ENCODE data around the gene SLC7A4.

GRCh38 chr22:21043860-21044535 is 11.6 kb upstream of the SLC7A4 start:
- TF ChIP-seq EZH2 (IDR thresholded peaks at IDR 0.05) (no peak), CTCF (IDR thresholded peaks at IDR 0.05 in 2 of 3, conservative IDR thresholded peaks at IDR 0.05 in 1 of 3; ENCODE audit: borderline replicate concordance in 1 of 3, insufficient read depth in 1 of 3, low read depth in 2 of 3, low read length in 2 of 3) (no peak), EZH2phosphoT487 (IDR thresholded peaks at IDR 0.05; ENCODE audit: borderline replicate concordance) (no peak), TCF7L2 (IDR thresholded peaks at IDR 0.05; ENCODE audit: borderline replicate concordance, extremely low read depth, insufficient read depth, insufficient read length) (no peak), YY1 (IDR thresholded peaks at IDR 0.05; ENCODE audit: extremely low read depth, insufficient replicate concordance, low read depth, low read length) (no peak), CEBPB (IDR thresholded peaks at IDR 0.05; ENCODE audit: low read depth) (no peak), POLR2A (IDR thresholded peaks at IDR 0.05; ENCODE audit: borderline replicate concordance, extremely low read depth, insufficient read depth, insufficient read length) (no peak), ATF3 (IDR thresholded peaks at IDR 0.05) (no peak), JUND (IDR thresholded peaks at IDR 0.05) (no peak), POLR2AphosphoS5 (IDR thresholded peaks at IDR 0.05; ENCODE audit: low read depth, low read length) (no peak), REST (IDR thresholded peaks at IDR 0.05; ENCODE audit: low read depth) (no peak), SIN3A (IDR thresholded peaks at IDR 0.05; ENCODE audit: low read depth) (no peak), SP1 (IDR thresholded peaks at IDR 0.05; ENCODE audit: low read depth) (no peak), ZFX (IDR thresholded peaks at IDR 0.05) (no peak)
